ENCODE data around the gene PUS7. TPM values are rescaled to one million over a fixed set of nuclear protein-coding genes. Genes with fewer than 3 reads are reported as not detected.
A peak's percentile ranks its signal among the peaks of the same experiment; 100 is the strongest.

Gene PUS7, protein sequence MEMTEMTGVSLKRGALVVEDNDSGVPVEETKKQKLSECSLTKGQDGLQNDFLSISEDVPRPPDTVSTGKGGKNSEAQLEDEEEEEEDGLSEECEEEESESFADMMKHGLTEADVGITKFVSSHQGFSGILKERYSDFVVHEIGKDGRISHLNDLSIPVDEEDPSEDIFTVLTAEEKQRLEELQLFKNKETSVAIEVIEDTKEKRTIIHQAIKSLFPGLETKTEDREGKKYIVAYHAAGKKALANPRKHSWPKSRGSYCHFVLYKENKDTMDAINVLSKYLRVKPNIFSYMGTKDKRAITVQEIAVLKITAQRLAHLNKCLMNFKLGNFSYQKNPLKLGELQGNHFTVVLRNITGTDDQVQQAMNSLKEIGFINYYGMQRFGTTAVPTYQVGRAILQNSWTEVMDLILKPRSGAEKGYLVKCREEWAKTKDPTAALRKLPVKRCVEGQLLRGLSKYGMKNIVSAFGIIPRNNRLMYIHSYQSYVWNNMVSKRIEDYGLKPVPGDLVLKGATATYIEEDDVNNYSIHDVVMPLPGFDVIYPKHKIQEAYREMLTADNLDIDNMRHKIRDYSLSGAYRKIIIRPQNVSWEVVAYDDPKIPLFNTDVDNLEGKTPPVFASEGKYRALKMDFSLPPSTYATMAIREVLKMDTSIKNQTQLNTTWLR
- polyA plus RNA-seq (2012; ENCODE audit: insufficient read length, low read depth), result 11.8 TPM

DNA sequence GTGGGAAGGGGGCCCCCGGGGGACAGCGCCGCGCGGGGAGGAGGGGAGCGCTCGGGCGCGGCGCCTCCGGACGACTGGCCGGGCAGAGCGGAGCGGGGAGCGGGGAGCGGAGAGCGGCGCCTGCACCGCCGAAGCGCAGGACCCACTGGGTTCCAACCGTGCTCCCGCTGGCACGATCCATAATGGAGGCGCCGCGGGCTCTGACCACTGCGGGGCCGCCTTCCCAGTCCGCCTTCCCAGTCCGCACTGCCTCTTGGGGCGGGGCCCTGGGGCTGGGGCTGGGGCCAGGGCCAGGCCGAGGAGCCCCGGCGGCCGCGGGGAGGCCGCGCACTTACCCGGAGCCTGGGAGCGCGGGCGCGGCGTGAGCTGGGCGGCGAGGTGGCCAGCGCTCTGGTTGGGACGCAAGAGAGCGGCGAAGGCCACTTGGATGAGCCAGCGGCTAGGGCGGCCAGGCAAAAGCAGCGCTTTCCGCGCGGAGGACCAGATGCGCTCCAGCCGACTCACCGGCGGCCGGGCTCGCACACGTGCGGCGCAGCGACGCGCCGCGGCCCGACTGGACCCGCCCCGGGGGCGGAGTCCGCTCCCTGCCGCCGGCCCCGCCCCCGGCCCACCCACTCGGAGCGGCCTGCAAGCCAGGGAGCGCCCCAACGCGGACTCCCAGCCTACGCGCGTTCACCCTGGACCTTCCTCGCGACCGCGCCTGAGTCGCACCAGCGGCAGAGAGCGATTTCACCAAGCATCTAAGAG, at the start of gene PUS7:
PUS7 (minus strand) TSS at position 555 of the 747 bp plus-strand sequence. CDS start 13,759 bp downstream, outside the sequence.
- peak; percentile 79 for TF ChIP-seq POLR2AphosphoS5 (IDR thresholded peaks at IDR 0.05; ENCODE audit: low read depth, low read length)
- TF ChIP-seq SIN3A (IDR thresholded peaks at IDR 0.05; ENCODE audit: borderline replicate concordance, insufficient read depth, low read length), result no peak
- TF ChIP-seq, protein P1, sequence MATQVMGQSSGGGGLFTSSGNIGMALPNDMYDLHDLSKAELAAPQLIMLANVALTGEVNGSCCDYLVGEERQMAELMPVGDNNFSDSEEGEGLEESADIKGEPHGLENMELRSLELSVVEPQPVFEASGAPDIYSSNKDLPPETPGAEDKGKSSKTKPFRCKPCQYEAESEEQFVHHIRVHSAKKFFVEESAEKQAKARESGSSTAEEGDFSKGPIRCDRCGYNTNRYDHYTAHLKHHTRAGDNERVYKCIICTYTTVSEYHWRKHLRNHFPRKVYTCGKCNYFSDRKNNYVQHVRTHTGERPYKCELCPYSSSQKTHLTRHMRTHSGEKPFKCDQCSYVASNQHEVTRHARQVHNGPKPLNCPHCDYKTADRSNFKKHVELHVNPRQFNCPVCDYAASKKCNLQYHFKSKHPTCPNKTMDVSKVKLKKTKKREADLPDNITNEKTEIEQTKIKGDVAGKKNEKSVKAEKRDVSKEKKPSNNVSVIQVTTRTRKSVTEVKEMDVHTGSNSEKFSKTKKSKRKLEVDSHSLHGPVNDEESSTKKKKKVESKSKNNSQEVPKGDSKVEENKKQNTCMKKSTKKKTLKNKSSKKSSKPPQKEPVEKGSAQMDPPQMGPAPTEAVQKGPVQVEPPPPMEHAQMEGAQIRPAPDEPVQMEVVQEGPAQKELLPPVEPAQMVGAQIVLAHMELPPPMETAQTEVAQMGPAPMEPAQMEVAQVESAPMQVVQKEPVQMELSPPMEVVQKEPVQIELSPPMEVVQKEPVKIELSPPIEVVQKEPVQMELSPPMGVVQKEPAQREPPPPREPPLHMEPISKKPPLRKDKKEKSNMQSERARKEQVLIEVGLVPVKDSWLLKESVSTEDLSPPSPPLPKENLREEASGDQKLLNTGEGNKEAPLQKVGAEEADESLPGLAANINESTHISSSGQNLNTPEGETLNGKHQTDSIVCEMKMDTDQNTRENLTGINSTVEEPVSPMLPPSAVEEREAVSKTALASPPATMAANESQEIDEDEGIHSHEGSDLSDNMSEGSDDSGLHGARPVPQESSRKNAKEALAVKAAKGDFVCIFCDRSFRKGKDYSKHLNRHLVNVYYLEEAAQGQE (IDR thresholded peaks at IDR 0.05; ENCODE audit: insufficient read depth in 1 of 2, low read depth in 2 of 2, low read length in 2 of 2), result no peak
- TF ChIP-seq FOXP2 (optimal IDR thresholded peaks at IDR 0.05; ENCODE audit: borderline replicate concordance, extremely low read depth, extremely low read length, insufficient read depth), result peak; percentile 50
- TF ChIP-seq TAF1 (IDR thresholded peaks at IDR 0.05; ENCODE audit: borderline replicate concordance, insufficient read depth, low read length), result peak; percentile 79; the same call in 1 of the 2 replicates

DNA sequence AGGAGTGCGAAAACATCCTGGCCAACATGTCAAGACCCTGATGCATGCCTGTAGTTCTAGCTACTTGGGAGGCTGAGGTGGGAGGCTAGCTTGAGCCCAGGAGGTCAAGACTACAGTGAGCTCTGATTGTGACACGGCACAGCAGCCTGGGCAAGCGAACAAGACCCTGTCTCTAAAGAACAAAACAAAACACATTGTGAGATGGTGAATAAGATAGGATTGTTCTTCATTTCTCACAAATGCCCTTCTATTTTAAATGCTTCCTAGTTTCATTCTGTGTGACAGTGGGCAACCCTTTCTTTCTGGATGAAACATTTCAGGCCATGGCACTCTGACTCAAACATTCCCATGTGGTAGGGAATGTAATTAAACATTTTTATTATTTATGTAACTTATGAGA, 45.8 kb upstream of the PUS7 start:
- TF ChIP-seq SIN3A (IDR thresholded peaks at IDR 0.05; ENCODE audit: borderline replicate concordance, insufficient read depth, low read length) (no peak), FOXP2 (optimal IDR thresholded peaks at IDR 0.05; ENCODE audit: borderline replicate concordance, extremely low read depth, extremely low read length, insufficient read depth) (no peak), POLR2AphosphoS5 (IDR thresholded peaks at IDR 0.05; ENCODE audit: low read depth, low read length) (no peak), TAF1 (IDR thresholded peaks at IDR 0.05; ENCODE audit: borderline replicate concordance, insufficient read depth, low read length) (no peak)
- TF ChIP-seq, protein P1 (IDR thresholded peaks at IDR 0.05; ENCODE audit: insufficient read depth in 1 of 2, low read depth in 2 of 2, low read length in 2 of 2), result no peak

DNA sequence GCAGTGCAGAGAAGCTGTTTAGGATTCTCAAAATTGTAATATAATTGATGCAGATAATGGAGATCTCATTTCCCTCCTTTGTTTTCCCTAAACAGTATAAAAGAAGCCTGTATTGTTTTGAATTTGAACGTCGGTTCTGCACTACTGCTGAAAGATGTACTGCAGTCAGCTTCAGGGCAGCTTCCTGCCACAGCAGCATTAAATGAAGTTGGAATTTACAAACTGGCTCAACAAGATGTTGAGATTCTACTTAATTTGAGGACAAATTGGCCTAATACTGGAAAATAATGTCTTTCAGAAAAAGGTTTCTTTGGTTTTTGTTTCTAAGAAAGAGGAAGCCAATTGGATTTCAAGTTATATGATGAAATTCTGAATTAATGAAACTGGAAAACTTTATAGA, 45.0 kb upstream of the PUS7 start:
- TF ChIP-seq FOXP2 (optimal IDR thresholded peaks at IDR 0.05; ENCODE audit: borderline replicate concordance, extremely low read depth, extremely low read length, insufficient read depth) (no peak), POLR2AphosphoS5 (IDR thresholded peaks at IDR 0.05; ENCODE audit: low read depth, low read length) (no peak), SIN3A (IDR thresholded peaks at IDR 0.05; ENCODE audit: borderline replicate concordance, insufficient read depth, low read length) (no peak), TAF1 (IDR thresholded peaks at IDR 0.05; ENCODE audit: borderline replicate concordance, insufficient read depth, low read length) (no peak)
- TF ChIP-seq, protein P1 (IDR thresholded peaks at IDR 0.05; ENCODE audit: insufficient read depth in 1 of 2, low read depth in 2 of 2, low read length in 2 of 2), result no peak

DNA sequence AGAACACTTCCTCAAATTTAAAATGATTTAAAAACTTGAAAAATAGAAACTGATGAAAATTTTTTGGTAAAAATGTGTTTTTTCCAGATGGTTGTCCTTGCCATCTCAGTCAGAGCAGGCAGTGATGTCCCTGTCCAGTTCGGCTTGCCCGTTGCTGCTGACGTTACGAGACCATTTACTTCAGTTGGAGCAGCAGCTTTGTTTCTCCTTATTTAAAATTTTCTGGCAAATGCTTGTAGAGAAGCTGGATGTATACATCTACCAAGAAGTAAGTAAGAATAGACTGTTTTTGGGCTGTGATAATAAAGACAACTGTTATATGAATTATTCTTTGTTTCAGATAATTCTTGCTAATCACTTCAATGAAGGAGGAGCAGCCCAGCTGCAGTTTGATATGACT, 43.1 kb upstream of the PUS7 start:
- TF ChIP-seq SIN3A (IDR thresholded peaks at IDR 0.05; ENCODE audit: borderline replicate concordance, insufficient read depth, low read length), result no peak
- TF ChIP-seq, protein P1 (IDR thresholded peaks at IDR 0.05; ENCODE audit: insufficient read depth in 1 of 2, low read depth in 2 of 2, low read length in 2 of 2), result no peak
- no peak for TF ChIP-seq POLR2AphosphoS5 (IDR thresholded peaks at IDR 0.05; ENCODE audit: low read depth, low read length)
- no peak for TF ChIP-seq TAF1 (IDR thresholded peaks at IDR 0.05; ENCODE audit: borderline replicate concordance, insufficient read depth, low read length)
- no peak for TF ChIP-seq FOXP2 (optimal IDR thresholded peaks at IDR 0.05; ENCODE audit: borderline replicate concordance, extremely low read depth, extremely low read length, insufficient read depth)

Measured in PFSK-1 (cell line).